GM18861 (cell line): ENCODE measurements around the gene C1orf226.

Experiments used
- ATAC-seq: cut with Tn5 transposase; IDR thresholded peaks from one replicate; pipeline ENCODE4 v1.9.1; 2021; ENCODE audit not compliant: unreplicated experiment

Gene C1orf226

DNA sequence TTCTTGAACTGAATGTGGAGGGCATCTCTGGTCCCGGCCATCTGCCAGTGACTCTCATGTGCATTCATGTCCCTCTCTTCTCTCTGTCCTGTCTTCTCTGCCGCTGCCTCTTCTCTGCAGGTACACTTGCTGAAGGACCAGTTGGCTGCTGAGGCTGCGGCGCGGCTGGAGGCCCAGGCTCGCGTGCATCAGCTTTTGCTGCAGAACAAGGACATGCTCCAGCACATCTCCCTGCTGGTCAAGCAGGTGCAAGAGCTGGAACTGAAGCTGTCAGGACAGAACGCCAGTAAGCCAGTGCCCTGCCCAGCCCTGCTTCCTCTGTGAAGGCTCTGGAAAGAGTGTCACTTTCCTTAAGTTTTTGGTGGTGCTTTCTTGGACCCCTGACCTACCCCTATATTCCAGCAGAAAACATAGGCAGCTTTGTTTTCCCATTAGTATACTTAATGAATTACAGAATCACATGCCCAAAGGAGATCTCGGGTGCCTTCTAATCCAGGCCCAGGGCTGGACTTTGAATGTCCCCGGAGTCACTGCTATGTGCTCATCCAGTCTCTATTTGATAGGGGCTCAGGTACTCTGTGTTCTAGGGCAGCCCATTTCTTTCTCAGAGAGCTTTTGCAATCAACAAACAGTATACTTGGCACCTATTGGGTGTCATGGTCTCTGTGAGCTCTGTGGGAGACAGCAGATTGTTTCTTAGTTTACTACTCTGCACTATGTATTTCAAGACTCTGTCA, 16.1 kb upstream of the C1orf226 start:
- no peak for ATAC-seq

DNA sequence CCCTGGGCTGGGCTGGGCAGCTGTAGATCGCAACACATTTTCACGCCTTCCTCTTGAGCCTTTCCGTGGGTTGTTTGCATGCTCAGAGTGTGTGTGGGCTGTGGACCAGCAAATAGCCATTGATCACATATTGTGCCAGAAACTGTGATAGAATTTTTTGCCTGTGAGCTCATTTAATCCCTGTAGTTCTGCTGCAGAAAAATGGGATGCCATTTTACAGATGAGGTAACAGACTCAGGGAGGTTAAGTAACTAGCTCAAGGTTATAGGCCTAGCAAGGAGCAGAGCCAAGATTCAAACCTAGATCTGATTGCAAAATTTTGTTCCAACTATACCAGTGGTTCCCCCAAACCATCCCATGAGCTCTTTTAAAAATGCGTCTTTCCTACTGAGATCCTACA, 15.4 kb upstream of the C1orf226 start:
- ATAC-seq = no peak

DNA sequence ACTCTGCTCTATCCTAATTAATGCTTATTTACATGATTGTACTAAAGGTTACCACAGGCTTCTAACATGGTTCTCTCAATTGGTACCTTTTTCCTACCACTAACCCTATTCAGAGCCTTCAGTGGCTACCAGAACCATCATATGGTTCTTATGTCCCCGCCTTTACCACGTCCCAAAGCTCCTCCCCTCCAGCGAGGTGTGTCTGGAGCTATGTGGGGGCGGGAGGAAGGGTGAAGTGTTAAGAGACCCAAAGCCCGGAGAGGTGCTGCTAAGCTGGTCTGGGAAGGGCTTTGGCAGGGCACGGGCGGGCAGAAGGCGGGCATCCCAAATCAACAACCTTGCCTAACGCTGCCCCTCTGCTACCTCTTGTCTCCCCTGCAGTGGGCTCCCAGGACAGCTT, 14.9 kb upstream of the C1orf226 start:
- no peak for ATAC-seq

DNA sequence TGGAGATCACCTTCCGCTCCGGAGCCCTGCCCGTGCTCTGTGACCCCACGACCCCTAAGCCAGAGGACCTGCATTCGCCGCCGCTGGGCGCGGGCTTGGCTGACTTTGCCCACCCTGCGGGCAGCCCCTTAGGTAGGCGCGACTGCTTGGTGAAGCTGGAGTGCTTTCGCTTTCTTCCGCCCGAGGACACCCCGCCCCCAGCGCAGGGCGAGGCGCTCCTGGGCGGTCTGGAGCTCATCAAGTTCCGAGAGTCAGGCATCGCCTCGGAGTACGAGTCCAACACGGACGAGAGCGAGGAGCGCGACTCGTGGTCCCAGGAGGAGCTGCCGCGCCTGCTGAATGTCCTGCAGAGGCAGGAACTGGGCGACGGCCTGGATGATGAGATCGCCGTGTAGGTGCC, 14.5 kb upstream of the C1orf226 start:
- no peak for ATAC-seq

DNA sequence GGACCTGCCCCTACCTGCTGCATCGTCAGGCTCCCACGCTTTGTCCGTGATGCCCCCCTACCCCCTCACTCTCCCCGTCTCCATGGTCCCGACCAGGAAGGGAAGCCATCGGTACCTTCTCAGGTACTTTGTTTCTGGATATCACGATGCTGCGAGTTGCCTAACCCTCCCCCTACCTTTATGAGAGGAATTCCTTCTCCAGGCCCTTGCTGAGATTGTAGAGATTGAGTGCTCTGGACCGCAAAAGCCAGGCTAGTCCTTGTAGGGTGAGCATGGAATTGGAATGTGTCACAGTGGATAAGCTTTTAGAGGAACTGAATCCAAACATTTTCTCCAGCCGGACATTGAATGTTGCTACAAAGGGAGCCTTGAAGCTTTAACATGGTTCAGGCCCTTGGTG, 13.8 kb upstream of the C1orf226 start:
- no peak for ATAC-seq

DNA sequence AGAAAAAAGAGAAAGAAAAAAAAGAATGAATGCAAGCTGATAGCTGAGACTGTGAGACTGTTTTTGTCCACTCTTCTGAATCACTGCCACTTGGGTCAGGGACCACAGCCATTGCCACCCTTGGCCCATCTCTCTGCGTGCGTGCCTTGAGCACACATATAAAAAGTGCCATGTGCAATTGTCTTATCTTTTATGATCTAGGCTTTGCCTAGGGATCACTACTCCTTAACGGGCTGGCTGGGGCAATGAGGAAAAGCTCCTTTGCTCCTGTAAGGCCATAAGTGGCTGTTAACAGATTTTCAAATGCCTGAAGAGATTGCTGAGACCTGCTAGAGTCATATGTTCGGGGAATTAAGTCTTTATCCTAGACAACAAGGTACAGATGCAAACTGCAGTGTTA, 13.1 kb upstream of the C1orf226 start:
- ATAC-seq = no peak

DNA sequence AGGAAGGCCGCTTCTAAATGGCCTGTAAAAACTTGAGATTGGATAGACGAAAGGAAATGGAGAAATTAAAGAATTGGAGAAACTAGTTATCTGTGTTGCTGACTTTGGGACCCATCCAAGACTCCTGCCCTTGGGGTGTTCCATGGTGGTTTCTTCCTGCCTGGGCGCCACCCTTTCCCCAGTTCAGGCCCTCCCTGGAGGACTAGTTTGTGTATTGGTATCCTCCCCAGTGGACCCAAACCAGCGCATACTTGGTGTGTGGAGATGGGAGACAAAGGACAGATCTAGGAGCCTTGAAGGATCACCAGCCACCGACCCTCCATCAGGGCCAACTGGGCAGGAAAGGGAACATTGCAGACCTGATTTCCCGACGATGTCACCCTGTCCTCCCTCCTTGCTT, 12.0 kb upstream of the C1orf226 start:
- no peak for ATAC-seq

DNA sequence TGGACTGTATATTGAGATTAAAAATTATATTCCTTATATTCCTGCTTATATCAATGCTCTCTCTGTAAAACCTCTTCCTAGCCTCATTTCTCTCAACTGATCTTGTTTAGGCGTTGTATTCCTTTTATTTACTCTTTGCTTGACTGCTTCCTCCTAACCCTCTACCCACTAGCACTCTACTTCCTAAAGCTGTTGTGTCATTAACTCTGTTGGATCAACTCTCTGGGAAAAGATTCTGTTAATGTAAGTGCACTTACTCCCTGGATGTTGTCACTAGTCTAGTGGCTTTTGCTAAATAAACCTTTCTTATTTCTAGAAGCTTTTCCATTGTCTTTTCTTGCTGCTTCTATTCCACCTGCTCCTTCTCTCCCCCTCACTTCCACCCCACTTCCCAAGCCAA, 11.4 kb upstream of the C1orf226 start:
- ATAC-seq = no peak

DNA sequence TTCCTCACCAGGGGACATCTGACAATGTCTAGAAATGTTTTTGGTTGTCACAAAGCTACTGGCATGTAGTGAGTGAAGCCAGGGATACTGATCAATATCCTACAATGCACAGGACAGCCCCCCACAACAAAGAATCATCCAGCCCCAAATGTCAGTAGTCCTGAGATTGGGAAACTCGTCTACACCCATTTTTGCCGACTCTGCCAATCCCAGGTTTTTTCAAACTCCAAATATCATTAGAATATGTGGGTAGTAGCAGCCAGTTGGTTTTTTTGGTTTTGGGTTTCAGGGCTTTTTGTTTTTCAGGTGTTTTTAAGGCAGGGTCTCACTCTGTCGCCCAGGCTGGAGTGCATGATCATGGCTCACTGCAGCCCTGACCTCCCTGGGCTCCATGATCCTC, 10.8 kb upstream of the C1orf226 start:
- ATAC-seq = no peak

DNA sequence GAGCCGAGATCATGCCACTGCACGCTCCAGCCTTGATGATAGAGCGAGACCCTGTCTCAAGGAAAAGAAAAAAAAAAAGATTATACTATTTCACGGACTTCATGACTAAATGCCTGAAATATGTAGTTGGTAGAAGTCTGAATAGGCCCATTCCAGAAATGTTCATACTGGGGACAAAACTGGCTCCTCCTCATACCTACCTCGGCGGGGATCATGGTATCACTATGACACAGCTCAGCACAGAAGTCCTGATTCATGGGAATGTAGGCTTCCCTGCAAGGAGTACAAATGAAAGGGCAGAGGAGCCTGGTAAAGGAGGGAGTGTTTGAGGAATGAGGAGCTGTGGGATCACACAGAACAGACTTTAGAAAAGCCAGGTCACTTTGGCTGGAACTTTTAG, 9.9 kb upstream of the C1orf226 start:
- ATAC-seq = no peak

DNA sequence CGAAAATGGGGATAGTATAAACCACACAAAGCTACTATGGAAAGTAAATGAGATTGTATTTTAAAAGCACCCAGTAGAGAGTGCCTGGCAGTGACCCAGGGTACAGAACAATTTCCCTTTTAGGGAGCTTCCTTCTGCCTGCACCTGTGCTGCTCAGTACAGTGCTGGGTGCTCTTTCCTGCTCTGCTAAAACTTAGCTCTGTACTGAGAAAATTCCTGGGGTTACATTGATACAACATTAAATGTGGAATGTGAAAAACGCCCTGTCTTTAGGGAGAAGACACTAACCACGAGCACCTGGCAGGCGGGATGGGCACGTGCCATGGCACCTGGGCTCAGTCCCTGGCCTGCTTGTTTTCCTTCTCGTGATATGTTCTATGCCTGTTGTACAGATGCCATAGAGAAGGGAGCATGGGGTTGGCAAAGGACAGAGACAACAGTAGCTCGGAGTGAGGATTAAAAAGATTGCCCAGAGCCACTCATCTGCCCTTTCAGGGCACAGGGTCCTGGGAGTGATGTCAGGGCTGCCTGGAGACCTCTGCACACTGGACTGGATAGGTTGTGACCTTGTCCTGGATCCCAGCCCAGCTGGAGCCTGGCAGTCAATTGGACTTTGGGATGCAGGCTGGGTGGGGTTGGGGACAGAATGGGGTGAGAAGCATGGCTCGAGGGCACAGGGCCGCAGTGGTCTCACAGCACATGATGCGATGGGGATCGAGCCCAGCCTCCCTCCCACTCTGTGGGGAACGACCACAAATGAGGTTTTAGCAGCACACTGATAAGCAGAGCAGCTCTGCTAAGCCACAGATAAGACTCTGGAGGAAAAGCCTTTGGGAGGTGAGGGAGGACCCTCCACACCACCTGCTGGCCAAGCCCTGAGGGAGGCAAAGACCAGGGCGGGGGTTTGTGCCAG, 9.1 kb upstream of the C1orf226 start:
- ATAC-seq = no peak

DNA sequence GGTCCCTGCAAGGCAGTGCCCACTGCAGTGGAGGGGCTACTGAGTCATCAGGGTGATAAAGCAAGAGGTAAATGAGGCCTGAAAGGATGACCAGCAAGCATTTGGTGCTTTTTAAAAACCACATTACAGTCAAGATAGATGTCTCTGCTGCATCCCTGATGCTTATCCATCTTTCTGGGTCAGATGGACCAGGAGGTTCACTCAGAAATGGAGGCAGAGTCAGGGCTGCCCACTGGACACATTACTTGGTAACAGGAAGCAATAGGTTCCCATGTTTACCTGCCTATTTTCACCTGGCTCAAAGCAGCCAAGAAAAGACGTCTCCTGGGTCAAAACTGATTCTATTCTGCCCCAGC, 8.5 kb upstream of the C1orf226 start:
- ATAC-seq = no peak

DNA sequence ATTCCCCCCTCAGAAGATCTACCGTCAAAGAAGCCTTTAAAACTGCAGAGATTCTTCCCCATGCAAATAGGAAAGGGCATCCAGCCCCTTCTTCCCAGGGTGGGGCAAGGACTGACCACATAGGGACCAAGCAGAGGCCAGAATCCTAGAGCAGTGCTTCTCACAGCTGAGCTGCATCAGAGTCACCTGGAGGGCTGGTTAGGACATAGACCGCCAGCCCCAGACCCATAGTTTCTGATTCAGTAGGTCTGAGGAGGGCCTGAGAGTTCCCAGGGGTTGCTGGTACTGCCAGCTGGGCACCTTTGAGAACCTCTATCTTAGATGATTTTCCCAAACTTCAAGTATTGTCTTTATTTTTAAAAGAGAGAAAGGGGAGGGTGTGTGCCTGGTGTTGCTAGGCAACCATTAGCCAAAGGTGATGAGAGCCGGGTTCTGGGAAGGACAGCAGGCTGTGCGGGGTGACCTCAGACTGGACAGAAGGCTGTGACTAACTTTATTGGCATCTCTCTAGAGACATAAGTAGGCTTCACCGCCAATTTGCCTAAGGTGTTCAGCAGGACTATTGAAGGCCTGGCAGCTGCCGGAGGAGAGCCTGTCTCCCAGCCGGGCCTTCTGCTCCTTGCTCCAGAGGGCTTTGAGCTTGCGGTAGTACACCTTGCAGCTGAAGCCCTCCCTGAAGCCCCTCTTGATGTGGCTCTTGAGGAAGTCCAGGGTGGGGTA, 7.8 kb upstream of the C1orf226 start:
- ATAC-seq = no peak

DNA sequence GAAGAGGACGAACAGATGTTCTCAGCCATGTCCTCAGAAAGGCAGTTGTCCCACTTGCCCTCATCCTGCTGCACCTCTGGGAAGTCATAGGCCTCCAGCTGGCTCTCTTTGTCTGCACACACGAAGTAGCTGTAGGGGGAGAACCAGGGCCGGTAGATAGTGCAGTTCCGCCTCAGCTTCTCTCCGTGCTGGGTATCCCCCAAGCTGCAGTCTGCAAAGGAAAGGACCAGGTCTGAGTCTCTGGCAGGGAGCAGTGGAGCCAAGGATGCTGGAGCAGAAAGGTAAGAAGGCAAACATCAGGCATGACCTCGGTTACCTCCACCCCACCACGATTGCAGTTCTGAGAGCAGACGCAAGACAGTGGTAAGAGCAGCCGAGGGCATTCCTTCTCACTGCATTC, 7.1 kb upstream of the C1orf226 start:
- ATAC-seq = no peak

DNA sequence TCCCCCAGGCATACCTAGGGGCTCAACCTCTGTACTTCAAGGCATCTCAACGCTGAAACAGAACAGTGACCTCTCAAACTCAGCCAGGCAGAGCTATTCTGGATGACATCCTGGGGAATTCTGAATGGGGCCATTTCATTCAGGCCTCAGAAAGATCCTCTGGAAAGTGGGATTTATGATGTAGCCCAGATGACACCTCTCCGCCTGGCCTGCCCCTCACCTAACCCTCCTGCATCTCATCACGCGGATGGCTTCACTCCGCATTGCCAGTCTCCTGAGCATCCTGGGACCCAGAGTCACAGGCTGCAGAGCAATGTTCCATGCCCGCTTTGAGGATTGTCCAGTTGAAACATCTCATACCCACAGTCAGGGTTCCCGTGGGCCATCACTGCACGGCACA, 6.1 kb upstream of the C1orf226 start:
- no peak for ATAC-seq

DNA sequence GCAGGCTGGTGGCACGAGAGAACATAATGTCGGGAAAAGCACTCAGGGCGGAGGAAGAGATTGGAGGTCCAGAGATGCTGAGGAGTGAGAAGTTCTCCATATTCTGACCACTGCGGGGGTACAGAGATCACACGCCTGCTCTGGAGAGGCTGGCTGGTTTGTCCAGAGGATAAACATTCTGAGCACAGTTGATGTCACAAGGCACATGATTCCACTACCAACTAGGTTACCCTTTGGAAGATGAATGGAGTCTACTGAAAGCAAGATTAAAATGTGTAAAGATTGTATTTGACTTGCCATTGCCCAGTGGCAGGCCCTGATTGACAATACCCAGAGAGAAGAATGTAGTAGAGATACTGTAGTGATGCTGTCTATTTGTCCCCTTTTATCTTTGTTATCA, 4.8 kb upstream of the C1orf226 start, which contains the start of gene SPATA46:
Gene SPATA46 (minus strand): TSS at position 164 of the 400 bp plus-strand sequence. CDS start 64 bp downstream, at position 100.
- no peak for ATAC-seq

DNA sequence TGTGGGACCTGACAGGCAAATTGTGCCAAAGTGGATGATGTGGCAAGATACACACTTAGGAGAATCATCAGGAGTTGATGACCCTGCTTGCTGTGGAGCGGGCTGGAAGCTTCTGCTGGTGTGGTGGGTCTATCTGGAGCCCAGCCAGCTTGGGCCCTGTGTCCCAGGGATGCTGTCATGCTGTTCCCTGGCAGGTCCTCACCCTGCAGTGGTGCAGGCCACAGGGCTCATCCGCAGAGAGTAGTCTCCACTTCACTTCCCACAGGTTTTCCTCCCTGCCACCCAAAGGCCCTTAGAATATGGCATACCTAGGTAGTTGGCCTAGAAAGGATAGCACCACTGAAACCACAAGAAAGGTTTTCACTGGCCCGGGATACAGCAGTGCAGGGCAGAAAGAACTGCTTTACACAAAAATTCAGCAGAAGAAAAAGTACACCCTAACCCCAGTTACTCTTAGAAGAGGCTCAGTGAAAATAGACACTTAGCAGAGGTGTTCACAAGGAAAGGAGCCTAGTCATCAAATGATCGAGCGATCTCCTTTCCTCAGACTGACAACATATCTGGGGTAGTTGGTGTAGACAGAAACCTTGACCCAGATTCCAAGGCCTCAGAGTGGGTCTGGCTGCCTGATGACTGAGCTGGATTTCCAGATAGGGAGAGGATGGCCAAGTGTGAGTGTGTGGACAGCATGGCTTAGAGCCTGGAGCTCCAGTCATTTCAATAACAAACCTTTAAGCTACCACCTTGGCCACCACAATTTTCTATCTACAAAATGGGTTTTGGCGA, 1.3 kb upstream of the C1orf226 start:
- no peak for ATAC-seq

DNA sequence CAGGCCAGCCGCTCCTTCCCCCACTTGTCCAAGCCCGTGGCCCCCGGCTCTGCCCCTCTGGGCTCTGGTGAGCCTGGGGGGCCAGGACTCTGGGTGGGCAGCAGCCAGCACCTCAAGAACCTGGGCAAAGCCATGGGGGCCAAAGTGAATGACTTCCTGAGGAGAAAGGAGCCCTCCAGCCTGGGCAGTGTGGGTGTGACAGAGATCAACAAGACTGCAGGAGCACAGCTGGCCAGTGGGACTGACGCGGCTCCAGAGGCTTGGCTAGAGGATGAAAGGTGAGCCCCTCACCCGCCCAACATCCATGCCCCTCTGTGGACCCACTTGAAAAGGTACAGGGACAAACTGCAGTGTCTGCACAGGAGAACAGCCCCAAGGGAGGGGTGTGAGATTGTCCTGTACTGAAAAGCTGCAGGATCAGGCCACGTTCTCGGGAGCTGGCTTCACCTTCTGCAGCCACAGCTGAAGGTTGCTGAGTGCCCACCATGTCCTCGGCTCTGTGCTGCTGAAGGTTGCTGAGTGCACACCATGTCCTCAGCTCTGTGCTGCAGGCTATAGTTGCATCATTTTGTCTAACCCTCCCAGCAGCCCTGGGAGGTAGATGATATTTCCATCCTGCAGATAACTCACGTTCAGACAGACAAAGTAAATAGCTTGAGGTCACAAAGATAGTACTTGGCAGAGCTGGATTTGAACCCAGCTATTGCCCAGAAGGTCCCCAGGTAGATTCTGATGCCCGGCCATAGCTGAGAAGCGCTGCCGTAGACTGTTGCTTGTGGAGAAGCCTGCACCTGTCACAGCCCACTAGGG, 618 bp downstream of the C1orf226 start:
- no peak for ATAC-seq

DNA sequence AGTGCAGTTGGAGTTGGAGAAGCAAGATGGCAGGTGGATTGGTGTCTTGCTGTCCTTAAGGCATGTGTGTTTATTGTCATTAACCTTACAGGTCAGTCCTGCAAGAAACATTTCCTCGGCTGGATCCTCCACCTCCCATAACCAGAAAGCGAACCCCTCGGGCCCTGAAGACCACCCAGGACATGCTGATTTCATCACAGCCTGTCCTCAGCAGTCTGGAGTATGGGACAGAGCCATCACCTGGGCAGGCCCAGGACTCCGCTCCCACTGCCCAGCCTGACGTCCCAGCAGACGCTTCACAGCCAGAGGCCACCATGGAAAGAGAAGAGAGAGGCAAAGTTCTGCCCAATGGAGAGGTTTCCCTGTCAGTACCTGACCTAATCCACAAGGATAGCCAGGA, 1.6 kb downstream of the C1orf226 start:
- no peak for ATAC-seq

DNA sequence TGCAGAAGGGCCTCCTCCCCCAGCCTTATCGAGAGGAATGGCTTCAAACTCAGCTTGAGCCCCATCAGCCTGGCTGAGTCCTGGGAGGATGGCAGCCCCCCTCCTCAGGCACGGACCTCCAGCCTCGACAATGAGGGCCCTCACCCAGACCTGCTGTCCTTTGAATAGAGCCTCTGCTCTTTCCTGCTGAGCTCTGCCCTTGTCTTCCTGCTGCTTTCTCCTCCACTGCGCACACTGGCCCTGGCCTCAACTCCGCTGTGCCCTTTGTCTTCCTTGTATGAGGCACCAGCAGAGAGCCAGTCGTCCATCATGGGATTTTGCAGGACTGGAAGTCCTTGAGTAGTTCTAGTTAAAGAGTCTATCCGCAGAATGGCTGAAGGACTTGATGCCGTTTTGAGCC, 2.0 kb downstream of the C1orf226 start:
- ATAC-seq = no peak
